ENCODE data around the gene TTPAL. TPM values are rescaled to one million over a fixed set of nuclear protein-coding genes. Genes with fewer than 3 reads are reported as not detected.

Gene TTPAL
- total and polyA plus RNA-seq, 2 of the 4 experiments (the other 2 are of a cell fraction): 8.2 to 18.1 TPM

GRCh38 chr20:44431502-44432234 is 44.0 kb upstream of the TTPAL start:
- H2AFZ ChIP-seq (replicated peaks; ENCODE audit: low read length, poor library complexity): no peak overlapping the region
- H2AK5ac ChIP-seq (ENCODE audit: low read depth, low read length): no peak overlapping the region
- no peak overlapping the region for H3K56ac ChIP-seq (ENCODE audit: extremely low read depth, insufficient read depth, low read length)
- H3K23ac ChIP-seq (ENCODE audit: low read depth, low read length): no peak overlapping the region
- no peak overlapping the region for H2AK9ac ChIP-seq (replicated peaks; ENCODE audit: low read depth, low read length, poor library complexity)
- H3K9me1 ChIP-seq (ENCODE audit: insufficient read depth, low read length): no peaks in the 10 kb centered on the region
- TF ChIP-seq ELK1 (IDR thresholded peaks at IDR 0.05; ENCODE audit: borderline replicate concordance, low read depth, low read length) (no peak), MAZ (IDR thresholded peaks at IDR 0.05; ENCODE audit: borderline replicate concordance, low read depth, low read length) (no peak), RAD21 (IDR thresholded peaks at IDR 0.05; ENCODE audit: low read length) (no peak), SMC3 (IDR thresholded peaks at IDR 0.05; ENCODE audit: low read depth, low read length) (no peak), RCOR1 (IDR thresholded peaks at IDR 0.05; ENCODE audit: insufficient replicate concordance, low read length) (no peak), CTCF (conservative IDR thresholded peaks at IDR 0.05; ENCODE audit: low read depth, low read length) (no peak), NFE2L2 (IDR thresholded peaks at IDR 0.05; ENCODE audit: low read depth, low read length) (no peak), FOS (IDR thresholded peaks at IDR 0.05; ENCODE audit: low read depth, low read length) (no peak), POLR2A (IDR thresholded peaks at IDR 0.05; ENCODE audit: low read depth, low read length) (no peak), CHD1 (IDR thresholded peaks at IDR 0.05; ENCODE audit: low read depth, low read length) (no peak), MXI1 (IDR thresholded peaks at IDR 0.05; ENCODE audit: borderline replicate concordance, low read depth, low read length) (no peak), USF2 (IDR thresholded peaks at IDR 0.05; ENCODE audit: low read depth, low read length) (no peak), BHLHE40 (IDR thresholded peaks at IDR 0.05; ENCODE audit: low read depth, low read length) (no peak), CEBPB (IDR thresholded peaks at IDR 0.05; ENCODE audit: low read depth, low read length) (no peak)
- no peak overlapping the region for H3K14ac ChIP-seq (replicated peaks; ENCODE audit: low read depth, low read length)
- no peak overlapping the region for H3K27ac ChIP-seq (ENCODE audit: insufficient read depth, low read length)
- POLR2A ChIA-PET (ENCODE audit: unreplicated experiment): interaction anchor here (0.7 kb wide), 1 partner anchor 160 kb away, joined by 3 read pairs; no protein-coding TSS in a partner anchor
- DNase-seq: no peak
- intact Hi-C loops (cut with micrococcal nuclease) (no loop called here), in situ Hi-C loops (cut with MboI; ENCODE audit: low sequenced_read_pairs) (no loop called here), dilution Hi-C loops (cut with HindIII; ENCODE audit: low sequenced_read_pairs, unreplicated experiment) (no loop called here)
- H4K8ac ChIP-seq (ENCODE audit: low read depth in 2 of 2, low read length in 2 of 2): no peak overlapping the region
- H3K9ac ChIP-seq (ENCODE audit: low read depth, low read length): no peak overlapping the region
- CTCF ChIA-PET: no interaction called here
- H4K91ac ChIP-seq (ENCODE audit: insufficient read depth, low read depth, low read length): no peak overlapping the region
- H2BK120ac ChIP-seq (ENCODE audit: low read depth, low read length): no peak overlapping the region
- peaks cover 40% of the 10 kb centered on the region for H3K27me3 ChIP-seq (ENCODE audit: control insufficient read depth, insufficient read depth, low read length)
- H3K4ac ChIP-seq (ENCODE audit: low read depth, low read length): no peak overlapping the region
- no peaks in the 10 kb centered on the region for H3K36me3 ChIP-seq (ENCODE audit: control insufficient read depth, insufficient read depth, low read length)
- no peaks in the 10 kb centered on the region for H3K79me1 ChIP-seq (ENCODE audit: low read depth in 1 of 2, low read length in 2 of 2)
- no TSS peak for BruUV-seq (replicated peaks)
- no peak overlapping the region for H3K18ac ChIP-seq (ENCODE audit: low read depth, low read length)
- H3K4me1 ChIP-seq (ENCODE audit: control insufficient read depth, insufficient read depth, low read length): no peaks in the 10 kb centered on the region
- H4K20me1 ChIP-seq (ENCODE audit: insufficient read depth, low read length): no peaks in the 10 kb centered on the region
- ATAC-seq (ENCODE audit: low read depth): no peak
- H2BK15ac ChIP-seq (ENCODE audit: low read depth, low read length): no peak overlapping the region
- no peak overlapping the region for H3K4me2 ChIP-seq (ENCODE audit: low read depth, low read length)
- H3K4me3 ChIP-seq (ENCODE audit: insufficient read depth, low read depth, low read length): no peak overlapping the region
- no peak overlapping the region for H4K5ac ChIP-seq (ENCODE audit: low read depth, low read length)
- 79% methylated on average over 2 of the region's 11 CpGs; no CpG with 5 or more reads in 1 of the 2 experiments for WGBS, 2 experiments (ENCODE audit: extremely low coverage in 2 of 2, insufficient read length in 1 of 2)
- no peak overlapping the region for H2BK20ac ChIP-seq (ENCODE audit: low read depth, low read length)
- H2BK5ac ChIP-seq (ENCODE audit: low read depth, low read length, poor library complexity, severe bottlenecking): no peak overlapping the region
- H3K9me3 ChIP-seq (ENCODE audit: control insufficient read depth, insufficient read depth, low read length): no peaks in the 10 kb centered on the region

Measured in IMR-90 (cell line).